Testis (tissue), 2 donors: Measurements from ENCODE around the gene LDLRAD4.

Experiments
- CTCF ChIP-seq, 3 experiments: fragments of 450-650 bp in 2 of 3; fragments of 200-600 bp in 1 of 3; sonication (generic) in 1 of 3; IDR thresholded peaks; one replicate each; pipeline ENCODE4 v1.5.1; 2016 to 2019; ENCODE audit warnings: antibody characterized with exemption in 3 of 3, mild to moderate bottlenecking in 2 of 3, moderate library complexity in 1 of 3
- POLR2A ChIP-seq: fragments of 450-650 bp; IDR thresholded peaks from one replicate; pipeline ENCODE4 v1.6.1; 2017; ENCODE audit warnings: antibody characterized with exemption, mild to moderate bottlenecking, moderate library complexity

- no peak for TF ChIP-seq CTCF (IDR thresholded peaks at IDR 0.05)
- no peak for TF ChIP-seq POLR2A
These were observed 323.3 kb downstream of the LDLRAD4 start for GRCh38 chr18:13541621-13542519.
